HG02623 (cell line): Measurements from ENCODE around the gene CYB5R3.

Source experiments
- ATAC-seq: cut with Tn5 transposase; IDR thresholded peaks from one replicate; pipeline ENCODE4 v1.9.1; 2021; ENCODE audit warnings: moderate library complexity; ENCODE audit not compliant: unreplicated experiment

CYB5R3 gene

DNA sequence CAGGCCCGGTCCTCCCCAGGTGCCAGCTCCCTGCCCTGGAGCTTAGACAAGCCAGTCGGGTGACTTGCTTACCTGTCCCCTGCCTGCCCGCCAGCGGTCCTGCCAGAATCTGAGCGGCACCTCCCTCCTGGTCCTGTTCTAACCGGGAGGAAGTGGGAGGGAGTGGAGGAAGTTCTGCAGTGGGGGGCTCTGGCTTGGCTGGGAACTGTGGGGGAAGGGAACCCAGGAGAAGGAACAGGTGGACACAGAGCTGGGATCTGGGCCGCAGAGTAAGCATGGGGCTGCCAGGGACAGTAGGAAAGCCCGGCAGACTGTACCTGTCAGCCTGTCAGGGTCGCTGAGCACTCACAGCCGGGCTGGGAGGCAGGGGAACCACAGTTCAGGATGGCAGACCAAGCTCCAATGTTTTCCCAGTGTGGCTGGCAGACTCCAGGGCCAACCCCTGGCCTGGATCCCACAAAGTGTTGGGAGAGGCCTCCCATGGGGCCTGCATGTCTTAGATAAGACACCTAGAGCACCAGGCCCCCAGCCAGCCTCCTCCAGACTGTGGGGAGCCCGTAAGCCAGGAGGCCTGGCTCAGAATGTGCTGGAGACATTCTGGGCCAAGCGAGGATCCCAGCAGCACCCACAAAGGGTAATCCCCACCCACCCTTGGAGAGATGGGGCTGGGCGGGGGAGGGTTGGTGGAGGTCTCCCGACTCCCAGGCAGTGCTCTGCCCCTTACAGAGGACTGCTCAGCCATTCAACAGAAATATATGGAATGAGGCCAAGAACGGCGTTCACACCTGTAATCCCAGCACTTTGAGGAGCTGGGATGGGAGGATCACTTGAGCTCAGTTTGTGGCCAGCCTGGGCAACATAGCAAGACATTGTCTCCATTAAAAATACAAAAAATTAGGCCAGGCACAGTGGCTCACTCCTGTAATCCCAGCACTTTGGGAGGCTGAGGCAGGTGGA is 2.3 kb downstream of the CYB5R3 start:
- ATAC-seq = no peak

DNA sequence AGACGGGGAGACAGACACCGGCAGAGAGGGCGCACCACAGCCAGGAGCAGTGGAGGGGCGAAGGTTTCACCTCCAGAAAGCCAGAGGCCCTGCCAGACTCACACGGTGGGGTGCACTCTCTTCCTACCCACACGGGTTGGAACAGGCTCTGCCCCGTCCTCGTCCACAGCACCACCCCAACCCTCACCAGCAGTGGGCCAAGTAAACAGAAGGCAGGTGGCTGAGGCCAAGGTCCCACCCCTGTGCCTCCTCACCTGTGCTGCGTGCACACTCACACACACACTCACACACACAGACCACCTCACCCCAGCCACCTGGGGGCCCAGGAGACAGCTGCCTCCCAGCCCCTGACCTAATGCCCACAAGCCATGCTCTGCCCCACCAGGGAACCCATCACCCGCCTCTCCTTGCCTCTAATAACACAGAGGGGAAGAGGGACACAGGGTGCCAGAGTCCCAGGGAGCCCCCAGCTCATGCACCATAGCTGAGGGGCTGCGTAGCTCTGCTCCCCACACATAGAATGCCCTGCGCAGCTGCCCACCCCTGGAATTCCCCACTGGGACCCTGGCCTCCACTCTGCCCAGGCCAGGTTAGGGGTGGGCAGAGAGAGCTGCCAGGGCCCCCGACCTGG is 3.1 kb downstream of the CYB5R3 start:
- no peak for ATAC-seq

DNA sequence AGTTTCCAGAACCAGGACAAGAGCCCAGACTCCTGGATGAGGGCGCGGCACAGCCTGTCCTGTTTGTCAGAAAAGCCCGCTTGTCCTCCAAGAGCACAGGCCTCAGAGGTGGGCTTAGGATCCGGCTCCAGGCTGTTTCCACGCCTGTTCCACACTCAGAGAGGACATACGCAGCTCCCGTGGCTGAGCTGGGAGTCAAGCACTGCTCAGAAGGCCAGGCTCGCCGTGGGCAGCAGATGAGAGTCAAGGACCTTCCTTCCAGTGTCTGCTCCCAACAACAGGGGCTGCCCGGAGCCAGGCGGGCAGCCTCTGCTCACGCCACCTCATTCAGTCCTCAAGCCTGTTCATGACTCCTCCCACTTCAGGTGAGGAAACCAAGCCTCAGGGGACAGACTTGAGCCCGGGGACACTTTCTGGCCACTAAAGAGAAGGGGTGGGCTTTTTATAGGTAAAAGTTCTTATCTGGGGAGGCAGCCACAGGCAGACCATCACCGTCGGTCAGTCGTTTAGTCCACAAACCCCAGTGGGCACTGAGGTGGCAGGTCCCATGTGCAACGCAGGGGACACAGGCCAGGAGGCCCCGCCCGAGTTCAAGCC is 3.8 kb downstream of the CYB5R3 start:
- ATAC-seq = no peak

DNA sequence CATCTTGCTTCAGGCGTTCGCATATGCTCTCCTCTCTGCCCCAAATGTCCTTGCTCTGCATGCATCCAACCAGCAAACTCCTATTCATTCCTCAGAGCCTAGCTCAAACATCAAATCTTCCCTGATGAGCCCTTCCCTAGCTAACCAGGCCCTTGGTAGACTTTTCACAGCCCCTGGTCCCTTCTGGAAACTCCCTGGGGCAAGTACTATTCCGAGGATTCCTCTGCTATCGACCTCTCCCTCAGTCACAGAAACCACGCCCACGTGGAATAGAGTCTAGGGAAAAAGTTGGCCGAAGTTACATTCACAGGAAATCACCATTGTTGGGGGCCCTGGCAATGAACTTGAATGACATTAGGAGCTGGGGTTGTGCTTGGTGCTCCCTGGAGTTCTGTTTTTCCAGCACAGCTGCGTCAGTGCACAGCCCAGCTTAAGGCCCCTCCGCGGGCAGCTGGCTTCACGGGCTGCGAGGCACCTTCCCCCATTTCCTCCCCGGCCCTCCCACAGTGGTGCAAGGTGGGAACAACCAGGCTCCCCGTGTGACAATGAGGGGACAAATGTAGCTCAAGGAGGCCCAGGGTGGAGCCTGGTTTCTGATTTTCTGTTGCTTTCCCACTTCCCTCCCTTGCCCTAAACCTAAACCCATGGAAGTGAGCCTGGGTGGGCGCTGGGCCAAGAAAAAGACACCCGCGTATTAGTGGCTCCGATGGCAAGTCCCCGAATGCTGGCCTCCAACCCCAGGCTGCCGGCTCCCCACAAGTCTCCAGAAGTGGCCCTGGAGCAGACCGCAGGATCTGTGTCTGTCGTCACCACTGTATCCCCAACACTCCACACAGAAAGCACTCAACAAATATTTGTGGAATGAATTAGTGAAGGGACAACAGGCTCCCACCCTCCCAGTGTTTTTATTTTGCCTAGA is 4.5 kb downstream of the CYB5R3 start:
- ATAC-seq = no peak

DNA sequence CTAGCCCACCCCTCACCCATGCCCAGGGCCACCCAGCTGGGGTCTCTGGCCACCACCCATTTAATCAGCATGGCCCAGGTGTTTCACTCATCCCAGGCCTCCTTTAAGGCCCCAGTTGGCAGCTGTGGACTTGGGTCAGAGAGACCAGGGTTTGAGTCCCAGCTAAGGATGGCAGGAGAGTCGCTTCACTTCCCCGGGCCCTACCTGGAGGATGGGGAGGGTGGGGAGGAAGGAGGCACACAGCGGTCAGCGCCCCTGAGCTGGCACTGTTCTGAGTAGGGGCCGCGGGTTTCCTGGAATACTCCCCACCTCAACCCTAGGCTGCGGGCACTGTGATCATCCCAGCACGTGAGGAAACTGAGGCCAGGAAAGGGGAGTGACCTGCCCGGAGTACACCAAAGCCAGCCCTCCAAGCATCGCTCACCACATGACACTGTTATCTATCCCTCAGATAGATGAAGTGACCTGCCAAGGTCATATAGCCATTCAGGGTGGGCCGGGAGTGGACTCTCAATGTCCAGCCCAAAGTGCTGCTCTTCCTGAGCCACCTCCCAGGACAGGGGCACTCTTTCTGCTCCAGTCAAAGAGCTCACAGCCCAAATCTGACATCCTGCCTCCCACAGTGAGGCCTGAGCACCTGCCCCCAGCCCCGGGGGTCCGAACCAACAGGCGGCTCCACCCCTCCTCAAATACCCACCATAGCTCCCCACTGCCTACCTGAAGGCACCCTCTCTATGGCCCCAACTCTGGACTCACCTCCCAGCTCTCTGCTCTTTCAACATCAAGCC is 5.4 kb downstream of the CYB5R3 start:
- no peak for ATAC-seq

- ATAC-seq = no peak
Observed at GRCh38 chr22:42642806-42643633, 6.2 kb downstream of the CYB5R3 start.

DNA sequence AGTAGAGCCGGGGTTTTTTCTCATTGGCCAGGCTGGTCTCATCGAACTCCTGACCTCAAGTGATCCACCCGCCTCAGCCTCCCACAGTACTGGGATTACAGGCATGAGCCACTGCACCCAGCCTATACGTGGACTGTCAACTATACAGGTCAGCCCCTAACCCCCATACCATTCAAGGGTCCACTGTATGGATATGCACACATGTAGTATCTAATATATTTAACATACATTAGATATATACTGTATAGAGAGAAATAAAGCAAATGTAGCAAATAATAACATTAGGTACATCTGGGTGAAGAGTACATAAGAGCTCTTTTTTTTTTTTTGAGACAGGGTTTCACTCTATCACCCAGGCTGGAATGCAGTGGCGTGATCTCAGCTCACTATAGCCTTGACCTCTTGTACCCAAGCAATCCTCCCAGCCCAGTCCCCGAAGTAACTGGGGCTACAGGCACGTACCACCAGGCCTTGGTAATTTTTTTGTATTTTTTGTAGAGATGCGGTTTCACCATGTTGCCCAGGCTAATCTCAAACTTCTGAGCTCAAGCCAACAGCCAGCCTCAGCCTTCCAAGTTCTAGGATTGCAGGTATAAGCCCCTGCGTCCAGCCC is 7.3 kb downstream of the CYB5R3 start:
- ATAC-seq = no peak

DNA sequence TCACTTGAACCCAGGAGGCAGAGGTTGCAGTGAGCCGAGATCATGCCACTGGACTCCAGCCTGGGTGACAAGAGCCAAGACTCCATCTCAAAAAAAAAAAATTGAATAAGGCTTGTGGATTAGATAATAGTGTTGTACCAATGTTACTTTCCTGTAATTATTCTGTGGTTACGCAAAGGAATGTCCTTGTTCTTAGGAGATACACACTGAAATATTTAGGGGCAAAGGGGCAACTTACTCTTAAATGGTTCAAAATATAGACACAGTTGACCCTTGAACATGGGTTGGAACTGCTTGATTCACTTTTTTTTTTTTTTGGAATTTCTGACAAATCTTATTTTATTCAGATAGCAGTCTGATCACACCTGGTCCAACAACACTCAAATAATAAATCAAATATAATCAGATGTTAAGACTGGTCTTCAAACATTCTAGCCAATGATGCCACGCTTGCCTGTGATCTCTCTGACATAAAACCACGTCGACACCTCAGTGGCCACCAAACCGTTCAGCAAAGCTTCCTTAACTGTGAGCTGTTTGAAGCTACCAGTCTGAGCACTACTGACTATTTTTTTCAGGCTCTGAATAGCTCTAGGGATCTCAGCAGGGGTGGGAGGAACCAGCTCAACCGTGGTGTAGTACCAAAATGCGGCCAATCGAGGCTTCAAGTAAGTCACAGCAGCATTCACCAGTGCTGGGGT is 9.5 kb downstream of the CYB5R3 start:
- ATAC-seq = no peak

GRCh38 chr22:42637555-42637954 is 11.6 kb downstream of the CYB5R3 start:
- no peak for ATAC-seq

DNA sequence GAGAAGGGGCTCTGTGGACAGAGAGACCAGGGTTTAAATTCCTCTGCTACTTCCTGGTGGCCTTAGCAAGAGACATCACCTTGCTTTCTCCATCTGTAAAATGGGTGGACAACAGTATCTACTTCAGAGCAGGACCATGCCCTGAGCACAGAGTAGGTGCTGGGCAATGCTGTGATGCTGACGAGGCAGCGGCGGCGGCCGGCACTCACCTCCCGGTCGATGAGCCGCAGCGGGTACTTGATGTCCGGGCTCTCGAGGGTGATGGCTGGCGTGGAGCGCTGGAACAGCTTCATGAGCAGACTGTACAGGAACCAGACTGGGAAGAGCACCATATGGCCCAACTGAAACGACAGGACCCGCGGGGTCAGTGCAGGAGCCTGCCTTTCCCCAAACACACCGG is 12.7 kb downstream of the CYB5R3 start:
- ATAC-seq = no peak

GRCh38 chr22:42635531-42635930 is 13.7 kb downstream of the CYB5R3 start:
- no peak for ATAC-seq

DNA sequence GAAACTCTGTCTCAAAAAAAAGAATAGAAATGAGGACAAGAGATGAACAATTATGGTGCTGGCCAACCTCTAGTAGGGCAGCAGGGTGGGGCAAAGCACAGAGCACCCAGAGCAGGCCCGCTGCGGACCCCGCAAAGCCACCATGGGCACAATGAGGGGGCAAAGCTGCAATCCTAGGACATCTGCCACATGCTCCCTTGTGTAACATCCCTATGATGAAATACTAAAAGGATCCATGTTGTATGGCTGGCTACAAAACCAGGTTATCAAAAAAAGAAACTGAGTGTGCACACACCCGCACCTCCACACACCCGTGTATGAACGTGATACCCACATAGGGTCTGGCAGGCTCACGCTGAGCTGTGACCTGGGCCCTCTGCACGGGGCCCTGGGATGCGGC is 16.2 kb downstream of the CYB5R3 start:
- ATAC-seq = no peak

DNA sequence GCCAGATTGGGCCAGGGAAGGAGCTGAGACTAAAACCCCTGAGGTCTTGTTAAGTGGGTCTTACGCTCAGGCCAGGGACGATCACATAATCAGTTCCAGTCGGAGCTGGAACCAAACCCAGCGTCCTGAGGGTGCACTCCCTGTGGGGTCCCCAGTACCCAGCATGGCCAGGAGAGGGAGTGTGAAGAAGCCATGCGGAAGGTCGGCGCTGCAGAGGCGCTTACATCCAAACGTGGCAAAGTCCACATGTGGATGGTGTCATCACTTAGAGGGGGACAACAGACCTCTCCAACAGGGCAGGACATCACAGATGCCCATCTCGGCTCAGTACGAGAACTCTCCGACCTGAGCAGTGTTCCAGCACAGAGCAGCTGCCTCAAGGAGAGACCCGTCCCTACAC is 17.1 kb downstream of the CYB5R3 start:
- no peak for ATAC-seq

GRCh38 chr22:42630901-42631602 is 18.1 kb downstream of the CYB5R3 start:
- ATAC-seq = no peak

GRCh38 chr22:42630211-42630610 is 19.0 kb downstream of the CYB5R3 start:
- ATAC-seq = no peak

GRCh38 chr22:42627981-42628380 is 21.2 kb downstream of the CYB5R3 start:
- ATAC-seq = no peak

DNA sequence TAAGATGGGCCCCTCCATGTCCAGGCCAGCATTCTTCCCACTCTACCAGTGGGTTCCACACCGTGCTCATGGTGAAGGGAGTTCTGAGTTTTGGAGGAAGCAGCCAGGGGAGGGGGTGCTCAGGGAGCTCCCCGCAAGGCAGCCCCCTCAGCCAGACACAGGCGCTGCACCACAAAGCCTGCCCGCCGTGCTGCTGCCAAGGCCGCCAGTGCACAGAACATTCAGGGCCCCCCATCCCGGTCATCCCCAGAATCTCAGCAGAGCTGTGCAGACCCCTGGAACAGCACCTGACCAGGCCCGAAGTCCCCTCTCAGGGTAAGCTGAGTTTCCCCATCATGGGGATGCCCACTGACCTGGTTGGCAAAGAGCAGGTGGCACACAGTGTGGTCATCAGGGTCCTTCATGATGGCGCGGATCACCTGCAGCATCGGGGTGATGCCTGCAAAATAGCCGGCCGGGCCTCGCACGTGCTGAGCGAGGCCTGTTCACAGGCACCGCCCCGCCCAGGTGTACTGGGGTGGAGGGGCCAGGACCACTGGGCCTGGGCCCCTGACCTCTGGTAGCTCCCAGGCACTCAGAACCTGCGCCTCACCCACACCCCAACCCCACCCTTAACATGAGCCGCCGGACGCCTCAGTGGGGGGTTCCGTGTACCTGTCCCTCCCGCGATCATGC is 22.1 kb downstream of the CYB5R3 start:
- no peak for ATAC-seq
